Measurements from ENCODE around the gene DLST. TPM values are rescaled to one million over a fixed set of nuclear protein-coding genes. Genes with fewer than 3 reads are reported as not detected.

The DLST gene
- polyA plus RNA-seq, 4 donors = 103 to 135 (median 125) TPM

DNA sequence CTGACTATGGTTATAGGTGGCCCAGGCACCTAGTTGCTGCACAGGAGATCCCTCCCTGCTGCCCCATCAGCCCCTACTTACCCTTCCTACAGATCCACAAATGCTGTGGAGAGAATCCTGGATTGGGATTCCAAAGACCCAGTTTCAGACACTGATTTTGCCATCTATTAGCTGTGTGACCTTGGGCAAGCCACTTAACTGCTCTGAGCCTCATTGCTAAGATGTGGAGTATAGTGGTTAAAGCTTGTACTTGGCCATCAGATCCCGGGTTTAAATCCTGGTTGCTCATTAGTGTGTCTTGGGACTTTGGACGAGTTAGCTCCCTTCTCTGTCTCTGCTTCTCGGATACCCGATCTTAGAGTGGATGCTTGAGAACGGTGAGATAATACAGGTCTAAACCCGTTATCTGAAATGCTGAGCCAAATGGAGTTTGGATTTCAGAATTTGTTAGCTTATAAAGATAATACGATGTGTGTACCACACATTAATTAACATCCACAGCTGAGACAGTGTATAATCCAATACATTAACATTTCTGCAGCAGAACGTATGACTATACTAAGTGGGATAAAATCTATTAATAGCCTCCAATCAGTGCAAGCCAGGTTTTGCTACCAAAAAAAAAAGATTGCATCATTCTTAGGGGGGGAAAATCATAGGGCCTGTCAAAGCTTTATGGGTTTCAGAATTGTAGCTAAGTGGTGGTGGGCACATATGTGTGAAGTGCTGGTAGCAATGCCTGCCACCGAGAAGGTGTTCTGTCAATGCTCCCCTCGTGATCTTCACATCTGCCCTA is 21.8 kb upstream of the DLST start:
- no peak for DNase-seq (ENCODE audit: low read depth in 4 of 4, low spot score in 2 of 4)

- peak in 3 of 4 donors; percentile 37 to 81 (median 51) for DNase-seq (ENCODE audit: low read depth in 4 of 4, low spot score in 2 of 4)
Observed at GRCh38 chr14:74860899-74861733, 20.6 kb upstream of the DLST start.

- DNase-seq (ENCODE audit: low read depth in 4 of 4, low spot score in 2 of 4) = no peak
Observed at GRCh38 chr14:74861734-74862090, 20.0 kb upstream of the DLST start.

DNA sequence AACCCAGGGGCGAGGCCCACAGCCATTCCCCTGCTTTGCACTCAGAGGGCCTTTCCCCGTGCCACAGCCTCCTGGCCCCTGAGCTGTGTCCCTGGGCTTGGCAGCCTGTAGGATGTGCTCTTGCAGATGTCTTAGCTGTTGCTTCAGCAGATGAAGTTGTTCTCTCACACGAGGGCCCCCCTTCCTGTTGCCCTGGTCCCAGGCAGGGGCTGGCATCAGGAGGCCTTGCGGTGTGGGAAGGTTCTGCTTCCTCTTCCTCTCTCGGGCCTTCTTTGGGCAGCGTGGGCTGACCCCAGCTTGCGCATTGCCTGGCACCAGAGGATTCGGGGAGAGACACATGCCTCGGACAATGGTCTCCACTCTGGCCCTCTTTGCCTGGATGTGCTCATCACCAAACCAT is 18.4 kb upstream of the DLST start:
- DNase-seq (ENCODE audit: low read depth in 4 of 4, low spot score in 2 of 4) = no peak

GRCh38 chr14:74864198-74864597 is 17.5 kb upstream of the DLST start:
- DNase-seq (ENCODE audit: low read depth in 4 of 4, low spot score in 2 of 4) = no peak

DNA sequence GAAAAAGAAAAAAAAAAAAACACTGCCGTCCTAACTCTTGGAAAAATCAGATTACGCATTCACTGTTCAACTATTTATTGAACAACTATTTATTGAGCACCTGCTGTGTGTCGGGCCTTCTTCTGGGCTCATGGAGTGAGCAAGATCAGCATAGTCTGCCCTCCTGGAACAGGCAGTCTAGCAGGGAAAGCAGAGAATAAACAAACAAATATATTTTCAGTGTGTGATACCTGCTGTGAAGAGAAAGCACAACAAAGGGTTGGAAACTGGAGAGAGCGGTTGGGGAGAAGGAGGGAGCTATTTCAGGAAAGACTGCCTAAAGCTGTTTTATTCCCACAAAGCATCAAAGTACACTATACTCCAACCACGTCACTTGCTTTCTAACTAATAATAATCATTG is 16.6 kb upstream of the DLST start:
- DNase-seq (ENCODE audit: low read depth in 4 of 4, low spot score in 2 of 4) = no peak

- DNase-seq (ENCODE audit: low read depth in 4 of 4, low spot score in 2 of 4) = no peak
Observed at GRCh38 chr14:74866708-74867389, 14.9 kb upstream of the DLST start.

GRCh38 chr14:74867673-74868072 is 14.0 kb upstream of the DLST start:
- DNase-seq (ENCODE audit: low read depth in 4 of 4, low spot score in 2 of 4) = no peak

- DNase-seq (ENCODE audit: low read depth in 4 of 4, low spot score in 2 of 4) = no peak
Observed at GRCh38 chr14:74868739-74869138, 13.0 kb upstream of the DLST start.

- DNase-seq (ENCODE audit: low read depth in 4 of 4, low spot score in 2 of 4) = no peak
Observed at GRCh38 chr14:74871819-74872218, 9.9 kb upstream of the DLST start.

- no peak for DNase-seq (ENCODE audit: low read depth in 4 of 4, low spot score in 2 of 4)
Observed at GRCh38 chr14:74875204-74875603, 6.5 kb upstream of the DLST start.

GRCh38 chr14:74875941-74876913 is 5.5 kb upstream of the DLST start, which contains the start of gene PROX2:
Gene PROX2 (minus strand): TSS chr14:74876145. CDS start chr14:74863834, 12,311 bp downstream.
- DNase-seq (ENCODE audit: low read depth in 4 of 4, low spot score in 2 of 4) = no peak

GRCh38 chr14:74879427-74880182 is 2.1 kb upstream of the DLST start:
- DNase-seq (ENCODE audit: low read depth in 4 of 4, low spot score in 2 of 4) = no peak

- DNase-seq (ENCODE audit: low read depth in 4 of 4, low spot score in 2 of 4) = peak in 2 of 4 donors; percentile 20 to 34
Observed at GRCh38 chr14:74882103-74882920, 596 bp downstream of the DLST start.

GRCh38 chr14:74886001-74886400 is 4.3 kb downstream of the DLST start:
- no peak for DNase-seq (ENCODE audit: low read depth in 4 of 4, low spot score in 2 of 4)

GRCh38 chr14:74888164-74889158 is 6.7 kb downstream of the DLST start:
- no peak for DNase-seq (ENCODE audit: low read depth in 4 of 4, low spot score in 2 of 4)

DNA sequence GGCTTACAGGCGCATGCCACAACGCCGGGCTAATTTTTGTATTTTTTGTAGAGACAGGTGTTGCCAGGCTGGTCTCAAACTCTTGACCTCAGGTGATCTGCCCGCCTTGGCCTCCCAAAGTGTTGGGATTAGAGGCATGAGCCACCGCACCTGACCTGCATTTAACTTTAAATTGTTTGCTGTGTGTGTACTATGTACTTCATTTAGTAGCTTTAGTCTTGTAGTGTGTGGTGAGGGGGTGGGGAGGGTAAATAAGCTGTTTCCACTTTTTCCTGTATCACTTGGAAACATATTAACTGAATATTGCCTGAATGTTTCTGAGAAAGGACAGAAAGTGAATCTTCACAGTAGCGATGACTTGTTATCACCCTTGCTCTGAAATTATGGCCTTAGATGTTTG is 8.5 kb downstream of the DLST start:
- no peak for DNase-seq (ENCODE audit: low read depth in 4 of 4, low spot score in 2 of 4)

Measured in left renal cortex interstitium (tissue), 4 donors.